ENCODE results near the gene NOPCHAP1.

- no peak for TF ChIP-seq POLR2AphosphoS5 (IDR thresholded peaks at IDR 0.05)
- TF ChIP-seq CTCF (IDR thresholded peaks at IDR 0.05) = no peak
- no peak for TF ChIP-seq POLR2A (IDR thresholded peaks at IDR 0.05)
Observed at GRCh38 chr12:104974626-104975290, 11.4 kb upstream of the NOPCHAP1 start.

All from upper lobe of left lung (tissue), 4 donors.